Measurements from ENCODE around the gene DCLK1.

DNA sequence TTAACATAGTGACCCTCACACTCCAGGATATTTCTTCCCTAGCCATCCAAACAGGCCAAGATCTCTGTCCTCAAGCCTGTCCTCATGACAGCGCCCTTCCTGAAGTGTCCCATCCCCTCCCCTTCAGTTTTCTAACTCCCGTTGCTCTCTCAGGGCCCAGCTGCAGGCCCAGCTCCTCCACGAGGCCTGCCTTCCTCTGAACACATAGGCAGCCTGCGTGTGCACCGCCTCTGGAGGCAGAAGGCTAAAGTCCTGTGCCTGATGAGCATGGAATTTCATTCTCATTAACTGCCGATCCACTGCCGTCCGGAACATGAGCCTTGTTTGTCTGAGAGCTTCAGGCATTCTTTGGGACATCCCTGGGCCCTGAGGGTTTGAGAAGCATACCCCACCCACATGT is 306.4 kb downstream of the DCLK1 start:
- TF ChIP-seq, protein P1, sequence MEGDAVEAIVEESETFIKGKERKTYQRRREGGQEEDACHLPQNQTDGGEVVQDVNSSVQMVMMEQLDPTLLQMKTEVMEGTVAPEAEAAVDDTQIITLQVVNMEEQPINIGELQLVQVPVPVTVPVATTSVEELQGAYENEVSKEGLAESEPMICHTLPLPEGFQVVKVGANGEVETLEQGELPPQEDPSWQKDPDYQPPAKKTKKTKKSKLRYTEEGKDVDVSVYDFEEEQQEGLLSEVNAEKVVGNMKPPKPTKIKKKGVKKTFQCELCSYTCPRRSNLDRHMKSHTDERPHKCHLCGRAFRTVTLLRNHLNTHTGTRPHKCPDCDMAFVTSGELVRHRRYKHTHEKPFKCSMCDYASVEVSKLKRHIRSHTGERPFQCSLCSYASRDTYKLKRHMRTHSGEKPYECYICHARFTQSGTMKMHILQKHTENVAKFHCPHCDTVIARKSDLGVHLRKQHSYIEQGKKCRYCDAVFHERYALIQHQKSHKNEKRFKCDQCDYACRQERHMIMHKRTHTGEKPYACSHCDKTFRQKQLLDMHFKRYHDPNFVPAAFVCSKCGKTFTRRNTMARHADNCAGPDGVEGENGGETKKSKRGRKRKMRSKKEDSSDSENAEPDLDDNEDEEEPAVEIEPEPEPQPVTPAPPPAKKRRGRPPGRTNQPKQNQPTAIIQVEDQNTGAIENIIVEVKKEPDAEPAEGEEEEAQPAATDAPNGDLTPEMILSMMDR (conservative IDR thresholded peaks at IDR 0.05 in 1 of 2, IDR thresholded peaks at IDR 0.05 in 1 of 2; ENCODE audit: extremely low read depth in 1 of 2, insufficient read depth in 1 of 2, low read depth in 1 of 2, low read length in 2 of 2), result no peak
- TF ChIP-seq EZH2 (IDR thresholded peaks at IDR 0.05; ENCODE audit: borderline replicate concordance, low read length), result no peak
